Endothelial cell of coronary artery (primary cell): Measurements from ENCODE around the gene ALKBH1. TPM values are rescaled to one million over a fixed set of nuclear protein-coding genes. Genes with fewer than 3 reads are reported as not detected.

ENCODE experiments used
- total RNA-seq: library from RNA; depleted of rRNA; stranded (reverse); fragments of >200 nt; gene quantifications from 2 replicates; pipeline ENCODE4 v1.2.3, GENCODE V29; 2014

Gene ALKBH1, protein sequence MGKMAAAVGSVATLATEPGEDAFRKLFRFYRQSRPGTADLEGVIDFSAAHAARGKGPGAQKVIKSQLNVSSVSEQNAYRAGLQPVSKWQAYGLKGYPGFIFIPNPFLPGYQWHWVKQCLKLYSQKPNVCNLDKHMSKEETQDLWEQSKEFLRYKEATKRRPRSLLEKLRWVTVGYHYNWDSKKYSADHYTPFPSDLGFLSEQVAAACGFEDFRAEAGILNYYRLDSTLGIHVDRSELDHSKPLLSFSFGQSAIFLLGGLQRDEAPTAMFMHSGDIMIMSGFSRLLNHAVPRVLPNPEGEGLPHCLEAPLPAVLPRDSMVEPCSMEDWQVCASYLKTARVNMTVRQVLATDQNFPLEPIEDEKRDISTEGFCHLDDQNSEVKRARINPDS
- 7.8 TPM in 2 replicates for total RNA-seq

GRCh38 chr14:77707724-77708408 is at the start of gene ALKBH1, which contains the start of gene SLIRP:
ALKBH1 (minus strand) TSS chr14:77708023; CDS start chr14:77708004, 19 bp downstream.
SLIRP (plus strand) TSS chr14:77708103; CDS start chr14:77708112, 9 bp downstream.

Other genes with a start within 250 kb of the ALKBH1 start
- gene AHSA1, start 249.9 kb downstream of the ALKBH1 start, total RNA-seq = 139 and 151 TPM in 2 replicates
- gene ISM2, start 209.2 kb downstream of the ALKBH1 start, total RNA-seq = under 0.01 and 0.09 TPM in 2 replicates
- 37.7 and 41.8 TPM in 2 replicates for gene SPTLC2, start 91.4 kb downstream of the ALKBH1 start, total RNA-seq
- gene SLIRP, start 80 bp upstream of the ALKBH1 start, total RNA-seq = 168 and 234 TPM in 2 replicates
- gene SNW1, start 53.1 kb upstream of the ALKBH1 start, total RNA-seq = 50.7 and 54.8 TPM in 2 replicates
- gene ADCK1, start 92.1 kb upstream of the ALKBH1 start, total RNA-seq = 2.2 and 2.9 TPM in 2 replicates